GM12892 (cell line): ENCODE data around the gene PLBD2.

Experiments
- POLR2A ChIP-seq: IDR thresholded peaks from 2 replicates; pipeline ENCODE4 v1.6.1; 2011; ENCODE audit warnings: low read depth, low read length, control low read depth
- POLR2AphosphoS5 ChIP-seq: IDR thresholded peaks from 2 replicates; pipeline ENCODE4 v1.6.1; 2011; ENCODE audit warnings: low read depth, low read length, control low read depth
- TAF1 ChIP-seq: IDR thresholded peaks from 2 replicates; pipeline ENCODE4 v1.6.1; 2011; ENCODE audit warnings: low read depth, mild to moderate bottlenecking, control low read depth, low read length, borderline replicate concordance

GRCh38 chr12:113351089-113351488, 7.3 kb upstream of the PLBD2 start:
- TF ChIP-seq POLR2AphosphoS5, result no peak
- no peak for TF ChIP-seq POLR2A
- no peak for TF ChIP-seq TAF1
